Right ventricle myocardium inferior (tissue), 1 donor: ENCODE data around the gene CNTN4. TPM values are rescaled to one million over a fixed set of nuclear protein-coding genes. Genes with fewer than 3 reads are reported as not detected.
"Not testable (repeated sequence)": the region's sequence is repeated elsewhere in the genome, so short reads cannot be mapped to it uniquely, and the experiment has no call there.

Source experiments
- ATAC-seq: fragments of 200-7000 bp; cut with Tn5 transposase; one replicate; pipeline ENCODE4 v1.9.1; 2020; ENCODE audit warnings: mild to moderate bottlenecking, moderate library complexity
- DNase-seq: peaks from one replicate; pipeline ENCODE4 v3.0.0; 2021; ENCODE audit errors: missing footprints
- intact Hi-C: fragments of 100-400 bp; cut with DNase I; formaldehyde crosslinking; loops from one replicate; pipeline ENCODE4 v1.11.0; 2022
- total RNA-seq: library from RNA; stranded (reverse); fragmentation: NEBNext Ultra II Directional; extraction: Animal tissue kit (Norgen Biotek cat#: 25700); gene quantifications from one replicate; pipeline ENCODE4 v1.2.1, GENCODE V29; 2021
- donor health status: DM: no; HTN: yes; CAD: no; lungs with severe emphysema.

Gene CNTN4
- total RNA-seq, 1 donor from 2014 or later: 2.5 TPM

DNA sequence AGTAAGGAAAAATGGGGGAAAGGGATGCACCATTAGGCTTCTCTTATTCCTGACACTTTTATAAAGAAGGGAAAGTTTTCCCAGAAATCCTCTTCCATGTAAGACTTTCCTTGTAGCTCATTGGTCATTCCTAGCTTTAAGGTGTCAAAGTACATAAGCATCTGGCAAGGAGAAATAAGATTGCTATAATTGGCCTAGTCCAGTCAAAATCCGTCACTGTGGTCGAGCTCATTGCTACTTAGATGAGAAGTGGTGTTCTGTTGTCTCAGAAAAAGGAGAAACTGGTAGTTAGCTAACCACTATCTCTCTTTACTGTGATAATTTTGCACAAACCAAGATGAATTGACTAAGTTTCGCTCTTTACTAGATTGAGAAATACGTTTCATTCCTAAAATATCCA, 370.1 kb downstream of the CNTN4 start:
- intact Hi-C loops: no loop called here
- ATAC-seq (no peak), DNase-seq (no peak)

- DNase-seq (no peak), ATAC-seq (no peak)
- intact Hi-C loops: no loop called here
Measured at GRCh38 chr3:2476996-2477395, 378.3 kb downstream of the CNTN4 start.

DNA sequence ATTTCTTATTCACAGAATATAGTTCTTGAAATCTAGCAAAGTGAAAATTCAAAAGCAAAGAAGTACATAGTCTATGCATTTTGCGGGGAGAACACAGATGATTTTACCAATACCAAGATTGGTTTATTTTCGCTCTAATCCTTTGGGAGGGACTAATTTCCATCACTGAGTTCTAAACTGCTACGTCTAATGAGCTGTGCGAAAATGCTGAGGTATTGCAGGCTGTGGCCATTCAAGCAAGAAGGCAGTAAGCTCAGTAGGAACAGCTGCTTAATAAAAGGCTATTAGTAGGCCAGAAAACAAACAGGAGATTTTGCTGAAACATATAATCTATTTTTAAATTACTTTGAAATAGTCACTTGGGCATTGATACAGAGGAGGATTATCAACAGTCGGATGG, 379.0 kb downstream of the CNTN4 start:
- ATAC-seq (no peak), DNase-seq (no peak)
- intact Hi-C loops: no loop called here

GRCh38 chr3:2484162-2485026, 385.7 kb downstream of the CNTN4 start:
- intact Hi-C loops: no loop called here
- ATAC-seq (peak; percentile 57), DNase-seq (peak; percentile 66)

DNA sequence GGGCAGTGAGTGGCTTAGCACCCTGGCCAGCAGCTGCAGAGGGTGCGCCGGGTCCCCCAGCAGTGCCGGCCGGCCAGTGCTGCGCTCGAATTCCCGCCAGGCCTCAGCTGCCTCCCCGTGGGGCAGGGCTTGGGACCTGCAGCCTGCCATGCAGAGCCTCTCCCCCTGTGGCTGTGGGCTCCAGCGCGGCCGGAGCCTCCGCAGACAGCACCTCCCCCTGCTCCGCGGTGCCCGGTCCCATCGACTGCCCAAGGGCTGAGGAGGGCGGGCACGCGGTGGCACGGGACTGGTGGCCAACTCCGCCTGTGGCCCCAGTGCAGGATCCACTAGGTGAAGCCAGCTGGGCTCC, 386.3 kb downstream of the CNTN4 start:
- intact Hi-C loops: no loop called here
- DNase-seq (peak; percentile 66), ATAC-seq (no peak)

GRCh38 chr3:2495746-2496145, 397.1 kb downstream of the CNTN4 start:
- intact Hi-C loops: no loop called here
- DNase-seq (no peak), ATAC-seq (no peak)

DNA sequence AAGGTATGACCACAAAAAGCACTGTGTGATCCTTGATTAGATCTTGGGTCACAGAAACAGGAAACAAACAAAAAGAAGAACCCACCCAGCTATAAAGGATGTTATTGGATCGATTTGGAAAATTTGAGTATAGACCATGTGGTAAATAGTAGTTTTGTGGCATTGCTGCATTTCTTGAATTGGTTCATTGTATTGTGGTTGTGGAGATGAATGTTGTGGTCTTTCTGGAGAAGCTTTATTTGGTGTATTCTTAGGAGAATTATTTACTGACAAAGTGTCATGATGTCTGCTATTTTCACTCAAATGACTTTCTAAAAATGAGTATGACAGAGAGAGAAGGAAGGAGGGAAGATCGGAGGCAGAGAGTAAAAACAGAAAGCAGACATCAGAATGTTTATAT, 406.2 kb downstream of the CNTN4 start:
- intact Hi-C loops: no loop called here
- ATAC-seq (no peak), DNase-seq (no peak)

- ATAC-seq: no peak
- no peak for DNase-seq
- intact Hi-C loops: no loop called here
Measured at GRCh38 chr3:2506776-2507175, 408.1 kb downstream of the CNTN4 start.

DNA sequence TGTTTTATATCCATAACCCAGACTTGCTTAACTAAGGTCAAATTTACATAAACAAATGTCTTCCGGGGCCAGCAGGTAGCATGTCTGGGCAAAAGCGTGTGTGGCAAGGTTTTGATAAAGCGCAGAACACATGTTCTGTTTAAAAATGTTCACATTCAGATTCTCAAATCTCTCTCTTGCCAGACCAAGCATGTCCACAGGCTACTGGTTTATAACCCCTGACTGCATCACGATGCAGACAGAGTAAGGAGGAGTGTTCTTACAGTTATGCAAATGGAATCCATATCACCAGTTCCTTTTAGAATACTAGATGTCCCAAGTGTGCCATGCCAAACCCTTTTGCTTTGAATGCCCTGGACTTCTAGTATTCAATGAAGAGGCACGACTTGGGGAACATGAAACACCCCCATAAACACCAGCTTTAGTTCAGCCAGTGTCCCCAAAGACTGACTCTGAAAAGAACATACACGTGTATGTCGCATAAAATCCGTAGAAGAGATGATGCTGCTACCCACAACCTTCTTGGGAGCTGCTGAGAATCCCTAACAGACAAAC, 412.0 kb downstream of the CNTN4 start:
- intact Hi-C loops: no loop called here
- DNase-seq (no peak), ATAC-seq (no peak)

DNA sequence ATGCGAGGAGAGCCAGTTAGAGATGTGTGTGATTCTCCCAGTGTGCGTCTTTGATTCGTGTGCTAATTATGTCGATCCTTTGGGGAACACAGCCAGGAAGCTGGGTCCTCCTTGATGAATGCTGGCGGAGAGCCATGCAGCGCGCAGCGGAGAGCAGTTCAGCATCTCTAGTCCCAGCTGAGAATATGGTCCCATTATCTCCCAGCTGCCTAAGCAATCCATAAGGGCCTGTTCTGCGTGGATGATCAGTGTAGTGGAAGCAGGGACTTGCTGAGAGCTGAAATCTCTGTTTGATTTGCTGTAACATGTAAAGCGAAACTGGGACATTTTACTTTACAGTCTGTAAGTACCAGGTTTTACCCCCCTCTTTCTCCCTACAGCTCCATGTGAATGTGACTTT, 412.7 kb downstream of the CNTN4 start:
- intact Hi-C loops: no loop called here
- peak; percentile 60 for DNase-seq
- no peak for ATAC-seq

DNA sequence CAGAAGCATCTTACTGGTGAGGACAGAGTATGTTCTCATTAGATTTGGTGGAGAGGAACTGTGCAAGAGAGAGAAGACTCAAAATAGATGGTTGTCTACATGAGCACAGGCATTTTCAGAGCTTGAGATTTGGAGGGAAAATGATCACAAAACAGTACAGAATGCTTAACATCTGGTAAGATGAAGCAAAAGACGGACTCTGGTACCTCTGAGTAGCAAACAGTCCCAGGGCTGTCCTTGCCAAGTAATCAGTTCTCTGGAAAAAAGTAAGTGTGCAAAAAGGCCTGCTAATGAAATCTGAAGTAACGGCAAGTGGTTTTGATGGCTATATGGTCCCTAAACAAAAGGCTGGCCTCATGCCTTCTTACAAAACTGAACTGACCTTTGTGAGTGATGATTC, 414.2 kb downstream of the CNTN4 start:
- intact Hi-C loops: no loop called here
- DNase-seq (no peak), ATAC-seq (no peak)

- ATAC-seq (no peak), DNase-seq (no peak)
- intact Hi-C loops: no loop called here
Measured at GRCh38 chr3:2513986-2514385, 415.3 kb downstream of the CNTN4 start.

GRCh38 chr3:2516762-2517441, 418.2 kb downstream of the CNTN4 start:
- DNase-seq: no peak
- intact Hi-C loops: no loop called here
- ATAC-seq: no peak

DNA sequence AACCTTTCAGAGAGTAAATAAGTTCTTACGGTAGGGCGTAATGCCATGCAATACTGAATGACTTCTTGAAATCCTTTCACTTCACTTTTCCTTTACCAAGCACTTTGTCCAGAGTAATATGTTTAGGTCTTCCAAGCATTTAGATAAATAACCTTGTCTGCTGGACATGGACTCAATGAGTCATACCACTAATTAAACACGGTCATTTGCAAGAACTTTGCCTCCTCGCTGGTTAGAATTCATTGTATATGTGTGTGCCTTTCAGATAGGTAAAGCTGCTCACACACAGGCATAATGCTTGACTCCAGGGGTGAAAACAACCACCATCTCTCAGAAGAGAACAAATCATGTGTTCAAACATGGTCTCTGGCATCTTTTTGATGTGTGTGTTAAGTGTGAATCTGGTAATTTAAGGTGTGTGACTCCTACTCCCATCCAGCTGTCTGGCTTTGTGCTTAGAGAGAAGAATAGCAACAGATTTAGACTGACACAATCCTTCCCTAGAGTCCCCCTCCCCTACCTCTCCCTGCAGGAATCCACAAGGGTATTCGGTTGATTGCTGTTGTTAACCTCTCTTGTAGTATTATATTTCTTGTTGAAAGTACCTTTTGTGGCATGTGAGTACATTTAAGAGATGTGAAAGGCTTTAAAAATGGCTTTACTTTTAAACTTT, 419.0 kb downstream of the CNTN4 start:
- ATAC-seq: no peak
- no peak for DNase-seq
- intact Hi-C loops: no loop called here

DNA sequence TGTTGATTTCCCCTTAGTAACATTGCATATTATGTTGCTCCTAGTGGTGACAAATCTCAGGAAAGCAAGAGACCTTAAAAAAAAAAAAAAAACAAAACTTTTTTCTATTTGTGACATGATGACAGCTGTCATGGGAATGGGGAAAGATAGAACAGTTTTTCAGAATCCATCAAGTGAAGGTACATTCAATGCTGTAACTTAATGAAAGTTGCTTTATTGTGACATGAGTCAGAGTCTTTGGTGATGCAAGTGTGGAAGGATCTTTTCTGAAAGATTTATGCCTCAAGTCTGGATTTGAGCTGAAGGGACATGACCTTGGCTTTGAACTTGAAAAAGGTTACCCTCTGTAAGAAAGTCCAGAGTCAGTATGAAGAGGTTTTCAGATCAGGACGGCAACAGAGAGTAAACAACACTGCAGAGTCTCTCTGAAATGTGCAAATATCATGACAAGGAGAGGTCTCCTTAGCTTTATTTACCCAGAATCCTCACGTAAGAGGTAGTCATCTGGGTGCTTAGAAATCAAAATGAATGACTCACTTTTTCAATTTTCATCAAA, 424.7 kb downstream of the CNTN4 start:
- DNase-seq: no peak
- ATAC-seq: no peak
- intact Hi-C loops: no loop called here

DNA sequence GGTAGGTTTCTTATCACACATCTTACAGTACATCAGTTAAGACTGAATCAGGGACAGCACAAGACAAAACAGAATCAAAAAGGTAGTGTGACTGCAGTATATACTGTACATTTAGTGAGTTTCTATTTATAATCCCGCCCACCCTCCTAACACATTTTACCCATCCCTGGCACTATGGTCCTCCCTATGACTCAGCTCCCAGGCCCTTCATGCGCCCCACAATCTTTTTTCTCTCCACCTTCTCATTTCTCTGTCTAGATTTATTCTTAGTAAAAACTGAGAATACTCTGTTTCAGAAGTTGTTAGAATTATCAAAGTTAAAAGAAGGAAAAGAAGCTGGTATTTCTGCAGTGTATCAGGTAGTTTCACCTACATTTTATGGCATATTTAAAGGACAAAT, 427.3 kb downstream of the CNTN4 start:
- intact Hi-C loops: no loop called here
- DNase-seq: no peak
- no peak for ATAC-seq

GRCh38 chr3:2526926-2527325, 428.3 kb downstream of the CNTN4 start:
- DNase-seq (no peak), ATAC-seq (no peak)
- intact Hi-C loops: no loop called here

- intact Hi-C loops, ATAC-seq, DNase-seq: not testable (repeated sequence)
Measured at GRCh38 chr3:2527328-2527727, 428.7 kb downstream of the CNTN4 start.

- ATAC-seq, intact Hi-C loops, DNase-seq: not testable (repeated sequence)
Measured at GRCh38 chr3:2534767-2535166, 436.1 kb downstream of the CNTN4 start.
